SK-N-SH treated with all-trans-retinoic acid at 6 μM for 48 hours (cell line): ENCODE measurements around the gene MTCH1.

Experiments used
- ATAC-seq: fragments of 200-7000 bp; cut with Tn5 transposase; 3 replicates; pipeline ENCODE4 v1.9.1; 2020; ENCODE audit warnings: mild to moderate bottlenecking, moderate library complexity
- ARNTL ChIP-seq: fragments of 450-650 bp; formaldehyde crosslinking; IDR thresholded peaks from 2 replicates; pipeline ENCODE4 v1.5.0; 2020; ENCODE audit warnings: low read depth, mild to moderate bottlenecking, moderate library complexity, borderline replicate concordance
- BACH2 ChIP-seq: fragments of 250-450 bp; sonication (Bioruptor Pico); IDR thresholded peaks from 2 replicates; pipeline ENCODE4 v1.9.0; 2021; ENCODE audit warnings: mild to moderate bottlenecking, borderline replicate concordance
- CREB5 ChIP-seq: fragments of 250-450 bp; sonication (Bioruptor Pico); IDR thresholded peaks from 2 replicates; pipeline ENCODE4 v1.5.1; 2020; ENCODE audit warnings: low read depth, mild to moderate bottlenecking, moderate library complexity
- CSDC2 ChIP-seq: fragments of 250-450 bp; sonication (Bioruptor Pico); IDR thresholded peaks from 2 replicates; pipeline ENCODE4 v1.5.0; 2020; ENCODE audit warnings: mild to moderate bottlenecking, moderate library complexity
- CSRNP3 ChIP-seq: fragments of 250-450 bp; sonication (Bioruptor Pico); IDR thresholded peaks from 2 replicates; pipeline ENCODE4 v1.5.1; 2021; ENCODE audit warnings: mild to moderate bottlenecking, moderate library complexity
- ESRRG ChIP-seq: fragments of 250-450 bp; sonication (Bioruptor Pico); IDR thresholded peaks from 2 replicates; pipeline ENCODE4 v1.6.1; 2021; ENCODE audit warnings: mild to moderate bottlenecking
- GLIS3 ChIP-seq: fragments of 250-450 bp; sonication (Bioruptor Pico); IDR thresholded peaks from 2 replicates; pipeline ENCODE4 v1.5.0; 2020; ENCODE audit warnings: mild to moderate bottlenecking, moderate library complexity
- ISL1 ChIP-seq: fragments of 250-450 bp; sonication (Bioruptor Pico); IDR thresholded peaks from 2 replicates; pipeline ENCODE4 v2.1.2; 2022; ENCODE audit warnings: mild to moderate bottlenecking, moderate library complexity
- OSR1 ChIP-seq: fragments of 250-450 bp; sonication (Bioruptor Pico); IDR thresholded peaks from 2 replicates; pipeline ENCODE4 v1.8.0; 2022; ENCODE audit warnings: moderate library complexity, mild to moderate bottlenecking, inconsistent platforms
- PATZ1 ChIP-seq: fragments of 250-450 bp; sonication (Bioruptor Pico); IDR thresholded peaks from 2 replicates; pipeline ENCODE4 v1.8.0; 2020; ENCODE audit warnings: mild to moderate bottlenecking, moderate library complexity, borderline replicate concordance
- POU6F1 ChIP-seq: fragments of 250-450 bp; sonication (Bioruptor Pico); IDR thresholded peaks from 2 replicates; pipeline ENCODE4 v1.8.0; 2021; ENCODE audit warnings: low read depth, mild to moderate bottlenecking, moderate library complexity, borderline replicate concordance
- PPARA ChIP-seq: fragments of 250-450 bp; sonication (Bioruptor Pico); IDR thresholded peaks from 2 replicates; pipeline ENCODE4 v1.5.0; 2020; ENCODE audit warnings: mild to moderate bottlenecking, borderline replicate concordance
- SNAI2 ChIP-seq: fragments of 250-450 bp; sonication (Bioruptor Pico); IDR thresholded peaks from 2 replicates; pipeline ENCODE4 v1.5.0; 2020; ENCODE audit warnings: mild to moderate bottlenecking, moderate library complexity
- TCF4 ChIP-seq: fragments of 250-450 bp; sonication (Bioruptor Pico); IDR thresholded peaks from 2 replicates; pipeline ENCODE4 v1.8.0; 2021; ENCODE audit warnings: mild to moderate bottlenecking, moderate library complexity, borderline replicate concordance
- TOX ChIP-seq: fragments of 250-450 bp; sonication (Bioruptor Pico); IDR thresholded peaks from 2 replicates; pipeline ENCODE4 v1.8.0; 2021; ENCODE audit warnings: mild to moderate bottlenecking, moderate library complexity, borderline replicate concordance
- TSHZ2 ChIP-seq: fragments of 250-450 bp; sonication (Bioruptor Pico); IDR thresholded peaks from 2 replicates; pipeline ENCODE4 v1.5.0; 2020; ENCODE audit warnings: mild to moderate bottlenecking, moderate library complexity
- ZC3H10 ChIP-seq: fragments of 250-450 bp; sonication (Bioruptor Pico); IDR thresholded peaks from 2 replicates; pipeline ENCODE4 v1.5.1; 2021; ENCODE audit warnings: mild to moderate bottlenecking, moderate library complexity
- ZFP3 ChIP-seq: fragments of 250-450 bp; sonication (Bioruptor Pico); IDR thresholded peaks from 2 replicates; pipeline ENCODE4 v1.5.0; 2020; ENCODE audit warnings: mild to moderate bottlenecking, moderate library complexity
- ZFP30 ChIP-seq: fragments of 450-650 bp; formaldehyde crosslinking; IDR thresholded peaks from 2 replicates; pipeline ENCODE4 v1.5.0; 2022; ENCODE audit warnings: mild to moderate bottlenecking, moderate library complexity
- ZNF70 ChIP-seq: fragments of 450-650 bp; formaldehyde crosslinking; IDR thresholded peaks from 2 replicates; pipeline ENCODE4 v1.5.0; 2020; ENCODE audit warnings: mild to moderate bottlenecking, moderate library complexity
- ZNF8 ChIP-seq: fragments of 450-650 bp; formaldehyde crosslinking; IDR thresholded peaks from 2 replicates; pipeline ENCODE4 v1.5.0; 2020; ENCODE audit warnings: mild to moderate bottlenecking, moderate library complexity

The MTCH1 gene

GRCh38 chr6:37027811-37028469, 41.9 kb upstream of the MTCH1 start:
- no peak for ATAC-seq
- no peak for TF ChIP-seq TSHZ2 (CRISPR knock-in tag)
- TF ChIP-seq ZNF70 (CRISPR knock-in tag), result no peak
- no peak for TF ChIP-seq PPARA (CRISPR knock-in tag)
- no peak for TF ChIP-seq ISL1 (CRISPR knock-in tag)
- TF ChIP-seq CSRNP3, result no peak
- no peak for TF ChIP-seq BACH2 (CRISPR knock-in tag)
- TF ChIP-seq ZC3H10, result no peak
- TF ChIP-seq TOX, result no peak
- TF ChIP-seq OSR1 (CRISPR knock-in tag), result no peak
- TF ChIP-seq GLIS3 (CRISPR knock-in tag), result no peak
- no peak for TF ChIP-seq ZNF8 (CRISPR knock-in tag)
- no peak for TF ChIP-seq ZFP30 (CRISPR knock-in tag)
- no peak for TF ChIP-seq POU6F1 (CRISPR knock-in tag)
- TF ChIP-seq PATZ1, result no peak
- no peak for TF ChIP-seq CSDC2
- no peak for TF ChIP-seq ZFP3 (CRISPR knock-in tag)
- no peak for TF ChIP-seq ARNTL

- TF ChIP-seq SNAI2 (CRISPR knock-in tag) (no peak), ZFP30 (CRISPR knock-in tag) (no peak), PPARA (CRISPR knock-in tag) (no peak), ARNTL (no peak), POU6F1 (CRISPR knock-in tag) (no peak)
- ATAC-seq, result no peak
Observed at GRCh38 chr6:37027036-37027720, 41.2 kb upstream of the MTCH1 start.

GRCh38 chr6:37025621-37026466, 39.8 kb upstream of the MTCH1 start:
- ATAC-seq, result no peak
- TF ChIP-seq BACH2 (CRISPR knock-in tag), result no peak
- no peak for TF ChIP-seq ESRRG
- no peak for TF ChIP-seq ZNF70 (CRISPR knock-in tag)
- TF ChIP-seq CSRNP3, result no peak
- no peak for TF ChIP-seq OSR1 (CRISPR knock-in tag)
- TF ChIP-seq TCF4 (CRISPR knock-in tag), result no peak
- no peak for TF ChIP-seq CSDC2
- TF ChIP-seq PPARA (CRISPR knock-in tag), result no peak
- no peak for TF ChIP-seq CREB5
